Spleen (tissue), 7 donors: Measurements from ENCODE around the gene DDX21.

ENCODE experiments used
- POLR2AphosphoS5 ChIP-seq, 3 donors: sonication (generic); formaldehyde crosslinking; IDR thresholded peaks; one replicate each; pipeline ENCODE4 v1.5.1; 2017; ENCODE audit warnings: antibody characterized with exemption in 3 of 3
- TF ChIP-seq, protein P1 (sequence below), 11 experiments: fragments of 200-600 bp in 7 of 11; fragments of 450-650 bp in 4 of 11; sonication (generic) in 4 of 11; IDR thresholded peaks in 8 of 11; conservative IDR thresholded peaks in 3 of 11; 1 replicate in 7 of 11; 2 replicates in 4 of 11; pipeline versions ENCODE4 v1.4.0 to v1.8.0; 2016 to 2021; ENCODE audit warnings: antibody characterized with exemption in 11 of 11, inconsistent platforms in 4 of 11, mild to moderate bottlenecking in 1 of 11
- donor health status: DM: no; HTN: no; CAD: no; lungs with moderate emphysema.
- donor health status: DM: no; HTN: no; CAD: no.
- donor health status: DM: no; HTN: no; CAD: no.

DNA sequence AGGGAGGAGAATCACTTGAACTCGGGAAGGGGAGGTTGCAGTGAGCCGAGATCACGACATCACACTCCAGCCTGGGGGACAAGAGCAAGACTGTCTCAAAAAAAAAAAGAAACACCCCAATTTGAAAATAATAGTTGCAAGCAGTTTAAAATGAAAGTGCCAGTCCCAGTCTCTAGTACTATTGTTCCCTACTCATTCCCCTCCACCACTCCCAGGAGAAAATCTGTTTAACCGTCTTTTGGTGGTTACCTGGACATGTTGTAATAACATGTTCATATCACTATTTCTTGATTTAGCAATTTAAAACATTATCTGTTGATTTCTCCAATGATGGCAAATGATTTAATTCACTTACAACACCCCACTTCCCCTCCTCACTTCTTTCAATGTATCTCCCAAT, 77.3 kb downstream of the DDX21 start:
- TF ChIP-seq, protein P1, sequence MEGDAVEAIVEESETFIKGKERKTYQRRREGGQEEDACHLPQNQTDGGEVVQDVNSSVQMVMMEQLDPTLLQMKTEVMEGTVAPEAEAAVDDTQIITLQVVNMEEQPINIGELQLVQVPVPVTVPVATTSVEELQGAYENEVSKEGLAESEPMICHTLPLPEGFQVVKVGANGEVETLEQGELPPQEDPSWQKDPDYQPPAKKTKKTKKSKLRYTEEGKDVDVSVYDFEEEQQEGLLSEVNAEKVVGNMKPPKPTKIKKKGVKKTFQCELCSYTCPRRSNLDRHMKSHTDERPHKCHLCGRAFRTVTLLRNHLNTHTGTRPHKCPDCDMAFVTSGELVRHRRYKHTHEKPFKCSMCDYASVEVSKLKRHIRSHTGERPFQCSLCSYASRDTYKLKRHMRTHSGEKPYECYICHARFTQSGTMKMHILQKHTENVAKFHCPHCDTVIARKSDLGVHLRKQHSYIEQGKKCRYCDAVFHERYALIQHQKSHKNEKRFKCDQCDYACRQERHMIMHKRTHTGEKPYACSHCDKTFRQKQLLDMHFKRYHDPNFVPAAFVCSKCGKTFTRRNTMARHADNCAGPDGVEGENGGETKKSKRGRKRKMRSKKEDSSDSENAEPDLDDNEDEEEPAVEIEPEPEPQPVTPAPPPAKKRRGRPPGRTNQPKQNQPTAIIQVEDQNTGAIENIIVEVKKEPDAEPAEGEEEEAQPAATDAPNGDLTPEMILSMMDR (IDR thresholded peaks at IDR 0.05 in 8 of 11, conservative IDR thresholded peaks at IDR 0.05 in 3 of 11) = no peak
- no peak for TF ChIP-seq POLR2AphosphoS5 (IDR thresholded peaks at IDR 0.05)
